Neuronal stem cell (in vitro differentiated cells): Measurements from ENCODE around the gene CCT2.
"Not testable (repeated sequence)": the region's sequence is repeated elsewhere in the genome, so short reads cannot be mapped to it uniquely, and the experiment has no call there.

Experiments
- DNase-seq: peaks from one replicate; pipeline ENCODE4 v3.0.0-alpha.2; 2013; ENCODE audit warnings: low spot score
- H2AFZ ChIP-seq: one replicate; pipeline ENCODE4 v1.6.1; 2013; ENCODE audit warnings: mild to moderate bottlenecking, low read length, inconsistent platforms
- H2AK5ac ChIP-seq: 2 replicates; pipeline ENCODE4 v1.6.1; 2013; ENCODE audit warnings: low read depth, mild to moderate bottlenecking, inconsistent platforms, low read length, moderate library complexity, mixed read lengths
- H2BK120ac ChIP-seq: 2 replicates; pipeline ENCODE4 v1.6.1; 2013; ENCODE audit warnings: low read depth, mild to moderate bottlenecking, inconsistent platforms, low read length, moderate library complexity, mixed read lengths
- H2BK12ac ChIP-seq: one replicate; pipeline ENCODE4 v1.6.1; 2013; ENCODE audit warnings: low read length, inconsistent platforms
- H2BK15ac ChIP-seq: 2 replicates; pipeline ENCODE4 v1.6.1; 2013; ENCODE audit warnings: mild to moderate bottlenecking, low read length, inconsistent platforms, mixed read lengths
- H2BK5ac ChIP-seq: one replicate; pipeline ENCODE4 v1.6.1; 2013; ENCODE audit warnings: inconsistent platforms, mild to moderate bottlenecking, low read length, moderate library complexity
- H3K14ac ChIP-seq: one replicate; pipeline ENCODE4 v1.6.1; 2013; ENCODE audit warnings: low read length, inconsistent platforms
- H3K18ac ChIP-seq: 2 replicates; pipeline ENCODE4 v1.6.1; 2013; ENCODE audit warnings: low read length, inconsistent platforms
- H3K23ac ChIP-seq: 2 replicates; pipeline ENCODE4 v1.6.1; 2013; ENCODE audit warnings: low read depth, mild to moderate bottlenecking, mixed read lengths, low read length, inconsistent platforms; ENCODE audit not compliant: poor library complexity
- H3K27ac ChIP-seq: replicated peaks from 3 replicates; pipeline ENCODE4 v1.5.1; 2013; ENCODE audit warnings: low read length, inconsistent platforms
- H3K27me3 ChIP-seq, 3 experiments: 2 replicates each; pipeline ENCODE4 v1.6.1; 2013; ENCODE audit warnings: low read length in 3 of 3, mild to moderate bottlenecking in 2 of 3, inconsistent platforms in 1 of 3, low read depth in 1 of 3, mixed read lengths in 1 of 3, moderate library complexity in 1 of 3; ENCODE audit not compliant: control insufficient read depth in 3 of 3, insufficient read depth in 3 of 3
- H3K36me3 ChIP-seq, 2 donors: replicated peaks in 1 of 2; 2 replicates each; pipeline ENCODE4 v1.6.1; 2013; ENCODE audit warnings: low read length in 2 of 2; ENCODE audit not compliant: control insufficient read depth in 2 of 2, insufficient read depth in 2 of 2
- H3K4ac ChIP-seq: 2 replicates; pipeline ENCODE4 v1.6.1; 2013; ENCODE audit warnings: inconsistent platforms, mild to moderate bottlenecking, low read length, moderate library complexity
- H3K4me1 ChIP-seq, 2 donors: 1 replicate in 1 of 2; 2 replicates in 1 of 2; pipeline ENCODE4 v1.6.1; 2013; ENCODE audit warnings: low read length in 2 of 2, low read depth in 1 of 2; ENCODE audit not compliant: control insufficient read depth in 2 of 2, insufficient read depth in 1 of 2
- H3K4me2 ChIP-seq: one replicate; pipeline ENCODE4 v1.6.1; 2013; ENCODE audit warnings: mild to moderate bottlenecking, low read length, inconsistent platforms; ENCODE audit not compliant: insufficient read depth, poor library complexity, severe bottlenecking
- H3K4me3 ChIP-seq, 2 donors: 2 replicates each; pipeline ENCODE4 v1.5.1; 2013; ENCODE audit warnings: low read length in 2 of 2, mild to moderate bottlenecking in 2 of 2, inconsistent platforms in 1 of 2, moderate library complexity in 1 of 2
- H3K79me1 ChIP-seq: one replicate; pipeline ENCODE4 v1.6.1; 2013; ENCODE audit warnings: low read depth, mild to moderate bottlenecking, inconsistent platforms, low read length, moderate library complexity
- H3K9ac ChIP-seq: one replicate; pipeline ENCODE4 v1.6.1; 2013; ENCODE audit warnings: mild to moderate bottlenecking, low read depth, low read length, inconsistent platforms; ENCODE audit not compliant: poor library complexity
- H3K9me3 ChIP-seq, 2 donors: replicated peaks in 1 of 2; 2 replicates each; pipeline versions ENCODE3 to v1.6.1; 2013; ENCODE audit warnings: low read length in 2 of 2, mild to moderate bottlenecking in 2 of 2, inconsistent platforms in 1 of 2, low read depth in 1 of 2, mixed read lengths in 1 of 2, moderate library complexity in 1 of 2; ENCODE audit not compliant: control insufficient read depth in 2 of 2, insufficient read depth in 1 of 2
- H4K8ac ChIP-seq: one replicate; pipeline ENCODE4 v1.6.1; 2013; ENCODE audit warnings: low read depth, mild to moderate bottlenecking, inconsistent platforms, low read length, moderate library complexity
- H4K91ac ChIP-seq: one replicate; pipeline ENCODE4 v1.6.1; 2013; ENCODE audit warnings: low read length, low read depth, mild to moderate bottlenecking, inconsistent platforms; ENCODE audit not compliant: poor library complexity
- WGBS, 2 donors: extraction: QIAGEN DNeasy Blood & Tissue Kit; methylation state at CpG; one replicate each; pipeline ENCODE4 v1.1.7; 2013; ENCODE audit warnings: missing lambda C conversion rate in 2 of 2, mixed read lengths in 1 of 2; ENCODE audit not compliant: insufficient read length in 2 of 2, insufficient replicate concordance in 1 of 2; ENCODE audit errors: extremely low coverage in 2 of 2; 5-methylcytosine and 5-hydroxymethylcytosine counted together

CCT2 gene

DNA sequence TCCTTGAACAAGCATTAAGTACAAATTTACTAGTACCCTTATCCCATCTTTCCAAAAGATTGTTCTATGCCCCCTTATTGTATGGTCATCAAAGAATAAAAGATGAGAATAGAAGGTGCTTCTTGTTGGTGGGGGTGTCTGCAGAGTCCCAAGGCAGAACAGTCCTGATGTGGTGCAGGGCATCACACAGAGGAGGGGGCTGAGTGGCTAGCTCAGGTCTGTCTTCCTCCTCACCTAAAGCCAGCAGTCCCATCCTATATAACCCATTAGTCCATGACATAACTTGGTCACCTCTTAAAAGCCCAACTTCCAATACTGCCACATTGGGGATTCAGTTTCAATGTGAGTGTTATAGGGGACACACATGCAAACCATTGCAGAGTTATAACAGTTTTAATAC is 15.5 kb downstream of the CCT2 start:
- no peak for DNase-seq

DNA sequence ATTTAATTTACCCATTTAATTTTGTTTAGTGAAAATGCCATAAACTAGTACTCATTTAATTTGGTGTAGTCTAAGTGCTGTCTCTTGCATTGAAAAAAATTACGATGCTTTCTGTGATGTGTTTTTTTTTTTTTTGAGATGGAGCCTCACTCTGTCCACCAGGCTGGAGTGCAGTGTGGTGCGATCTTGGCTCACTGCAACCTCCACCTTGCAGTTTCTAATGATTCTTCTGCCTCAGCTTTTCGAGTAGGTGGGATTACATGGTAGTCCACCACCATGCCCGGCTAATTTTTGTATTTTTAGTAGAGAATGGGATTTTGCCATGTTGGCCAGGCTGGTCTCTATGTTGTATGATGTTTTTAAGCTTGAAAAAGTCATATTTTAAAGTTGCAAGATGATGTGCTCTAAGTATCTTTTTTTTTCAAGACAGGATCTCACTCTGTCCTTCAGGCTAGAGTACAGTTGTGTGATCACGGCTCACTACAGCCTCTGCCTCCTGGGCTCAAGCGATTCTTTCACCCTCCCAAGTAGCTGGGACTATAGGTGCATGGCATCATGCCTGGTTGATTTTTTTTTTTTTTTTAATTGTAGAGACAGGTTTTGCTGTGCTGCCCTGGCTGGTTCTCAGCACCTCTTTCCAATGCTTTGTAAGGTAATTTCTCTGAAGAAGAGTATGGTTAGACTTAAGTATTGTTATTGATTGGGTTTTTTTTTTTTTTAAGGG is 16.9 kb downstream of the CCT2 start:
- Histone ChIP-seq H2BK5ac (no peak overlapping the region), H3K36me3 (peaks cover 26 to 65% of the 10 kb centered on the region in 2 donors), H3K27me3 (no peaks in the 10 kb centered on the region), H3K9ac (no peak overlapping the region), H3K4me3 (no peak overlapping the region), H2BK120ac (no peak overlapping the region), H4K91ac (no peak overlapping the region), H3K23ac (no peak overlapping the region), H2BK12ac (no peak overlapping the region), H3K4me2 (no peak overlapping the region), H3K18ac (no peak overlapping the region), H3K79me1 (no peaks in the 10 kb centered on the region), H3K4me1 (no peaks in the 10 kb centered on the region), H2AK5ac (no peak overlapping the region), H2AFZ (no peak overlapping the region), H3K14ac (no peak overlapping the region), H4K8ac (no peak overlapping the region), H3K9me3 (no peaks in the 10 kb centered on the region), H2BK15ac (no peak overlapping the region), H3K4ac (no peak overlapping the region), H3K27ac (no peak overlapping the region)
- WGBS, 2 donors = no CpG with 5 or more reads among the region's 6 CpGs
- DNase-seq = no peak

More for the DNA sequence above, 15.5 kb downstream of the CCT2 start:
- no peak overlapping the region for H2BK5ac ChIP-seq
- no peak overlapping the region for H3K9ac ChIP-seq
- no peak overlapping the region for H3K4ac ChIP-seq
- no peak overlapping the region for H3K14ac ChIP-seq
- H4K91ac ChIP-seq = no peak overlapping the region
- no peak overlapping the region for H2AK5ac ChIP-seq
- H3K4me1 ChIP-seq = no peaks in the 10 kb centered on the region
- H3K4me2 ChIP-seq = no peak overlapping the region
- no peak overlapping the region for H3K27ac ChIP-seq
- H2BK120ac ChIP-seq = no peak overlapping the region
- peaks cover under 1% of the 10 kb centered on the region for H3K79me1 ChIP-seq
- H2BK15ac ChIP-seq = no peak overlapping the region
- no peak overlapping the region for H3K18ac ChIP-seq
- H3K23ac ChIP-seq = no peak overlapping the region
- no peaks in the 10 kb centered on the region for H3K27me3 ChIP-seq
- H2AFZ ChIP-seq = no peak overlapping the region
- no peak overlapping the region for H4K8ac ChIP-seq
- H3K9me3 ChIP-seq = no peaks in the 10 kb centered on the region
- H2BK12ac ChIP-seq = no peak overlapping the region
- no peak overlapping the region for H3K4me3 ChIP-seq
- H3K36me3 ChIP-seq = peaks cover 27 to 78% of the 10 kb centered on the region in 2 donors

DNA sequence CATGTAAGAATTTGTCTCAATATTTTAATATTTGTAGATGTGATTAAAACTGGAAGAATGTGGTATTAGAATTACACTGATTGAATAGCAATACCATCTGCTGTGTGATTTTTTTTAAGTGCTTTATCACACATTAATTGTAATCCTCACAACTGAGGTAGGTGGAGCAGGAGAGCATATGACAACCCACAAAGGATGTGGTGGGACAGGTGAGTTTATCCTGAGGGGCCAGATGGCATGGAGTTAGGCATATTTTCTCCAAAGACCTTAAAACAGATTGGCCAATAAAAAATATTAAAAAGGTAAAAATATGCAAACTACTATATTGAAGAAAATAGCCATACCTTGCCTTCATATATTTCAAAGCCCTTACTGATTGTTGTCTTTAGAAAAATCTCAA is 17.7 kb downstream of the CCT2 start:
- no peaks in the 10 kb centered on the region for H3K4me1 ChIP-seq
- H4K91ac ChIP-seq = no peak overlapping the region
- no peak overlapping the region for H3K23ac ChIP-seq
- H2AK5ac ChIP-seq = no peak overlapping the region
- H2BK15ac ChIP-seq = no peak overlapping the region
- no peak overlapping the region for H2AFZ ChIP-seq
- no peak overlapping the region for H3K9ac ChIP-seq
- H3K27me3 ChIP-seq = no peaks in the 10 kb centered on the region
- no peak overlapping the region for H4K8ac ChIP-seq
- H3K4me3 ChIP-seq = no peak overlapping the region
- no peak overlapping the region for H3K4me2 ChIP-seq
- no peak overlapping the region for H3K14ac ChIP-seq
- no peak overlapping the region for H3K18ac ChIP-seq
- H2BK5ac ChIP-seq = no peak overlapping the region
- H3K79me1 ChIP-seq = no peaks in the 10 kb centered on the region
- no peak for DNase-seq
- H2BK120ac ChIP-seq = no peak overlapping the region
- no peak overlapping the region for H3K4ac ChIP-seq
- peaks cover 23 to 56% of the 10 kb centered on the region in 2 donors for H3K36me3 ChIP-seq
- no peak overlapping the region for H3K27ac ChIP-seq
- no peak overlapping the region for H2BK12ac ChIP-seq
- H3K9me3 ChIP-seq = no peaks in the 10 kb centered on the region

DNA sequence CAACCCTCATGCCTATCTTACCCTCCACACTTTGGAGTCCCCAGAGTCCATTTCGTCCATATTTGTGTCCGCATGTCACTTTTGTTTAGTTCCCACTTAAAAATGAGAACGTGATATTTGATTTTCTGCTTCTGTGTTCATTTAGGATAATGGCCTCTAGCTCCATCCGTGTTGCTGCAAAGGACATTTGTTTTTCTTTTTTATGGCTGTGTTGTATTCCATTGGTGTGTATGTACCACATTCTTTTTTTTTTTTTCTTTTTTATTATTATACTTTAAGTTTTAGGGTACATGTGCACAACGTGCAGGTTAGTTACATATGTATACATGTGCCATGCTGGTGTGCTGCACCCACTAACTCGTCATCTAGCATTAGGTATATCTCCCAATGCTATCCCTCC is 18.3 kb downstream of the CCT2 start:
- H2BK120ac ChIP-seq, H2BK5ac ChIP-seq, H3K4me2 ChIP-seq, H2BK15ac ChIP-seq, H3K9me3 ChIP-seq, H3K4me1 ChIP-seq, H3K4ac ChIP-seq, H4K8ac ChIP-seq, DNase-seq, H2AK5ac ChIP-seq, H3K14ac ChIP-seq, H3K4me3 ChIP-seq, H4K91ac ChIP-seq, H3K27ac ChIP-seq, H3K27me3 ChIP-seq, H2BK12ac ChIP-seq, H3K18ac ChIP-seq, H3K23ac ChIP-seq, H3K79me1 ChIP-seq, H3K9ac ChIP-seq, H2AFZ ChIP-seq: not testable (repeated sequence)
- no CpG with 5 or more reads among the region's 6 CpGs for WGBS, 2 donors
- H3K36me3 ChIP-seq = peaks cover 21 to 50% of the 10 kb centered on the region in 2 donors
